Psoas muscle (tissue), 8 donors: Measurements from ENCODE around the gene GRB10. TPM values are rescaled to one million over a fixed set of nuclear protein-coding genes. Genes with fewer than 3 reads are reported as not detected.
A peak's percentile ranks its signal among the peaks of the same experiment; 100 is the strongest.

Experiments
- ATAC-seq, 4 donors: fragments of 200-7000 bp; cut with Tn5 transposase; one replicate each; pipeline ENCODE4 v1.9.1; 2020; ENCODE audit warnings: moderate library complexity in 3 of 4, mild to moderate bottlenecking in 2 of 4
- DNase-seq, 2 donors: peaks; one replicate each; pipeline ENCODE4 v3.0.0-alpha.2; 2020
- H3K27ac ChIP-seq: fragments of 200-600 bp; one replicate; pipeline ENCODE4 v1.8.0; 2022
- H3K27me3 ChIP-seq, 3 donors: fragments of 200-600 bp in 1 of 3; one replicate each; pipeline versions ENCODE4 v1.6.1 to v1.8.0; 2013 to 2022; ENCODE audit warnings: low read length in 2 of 3, mild to moderate bottlenecking in 2 of 3, moderate library complexity in 1 of 3; ENCODE audit not compliant: insufficient read depth in 3 of 3
- H3K36me3 ChIP-seq, 2 donors: fragments of 200-600 bp in 1 of 2; one replicate each; pipeline versions ENCODE4 v1.6.1 to v1.8.0; 2013 to 2022; ENCODE audit warnings: low read depth in 1 of 2, mild to moderate bottlenecking in 1 of 2, moderate library complexity in 1 of 2; ENCODE audit not compliant: insufficient read depth in 1 of 2
- H3K4me1 ChIP-seq: fragments of 200-600 bp; one replicate; pipeline ENCODE4 v1.8.0; 2022
- H3K4me3 ChIP-seq: fragments of 200-600 bp; one replicate; pipeline ENCODE4 v1.8.0; 2022; ENCODE audit warnings: mild to moderate bottlenecking
- H3K9me3 ChIP-seq: fragments of 200-600 bp; one replicate; pipeline ENCODE4 v1.8.0; 2022
- WGBS, 3 donors: extraction: QIAGEN DNeasy Blood & Tissue Kit; methylation state at CpG; one replicate each; pipeline versions ENCODE4 v1.1.6 to v1.1.7; 2013; 5-methylcytosine and 5-hydroxymethylcytosine counted together
- intact Hi-C, 2 donors: fragments of 100-400 bp; cut with DNase I; formaldehyde crosslinking; loops; one replicate each; pipeline versions ENCODE4 v1.11.0 to v1.14.2; 2022
- polyA plus RNA-seq, 3 donors: library from polyadenylated mRNA; stranded (reverse); fragments of 200-250 nt; gene quantifications; one replicate each; pipeline ENCODE4 v1.2.3, GENCODE V29; 2013
- total RNA-seq, 4 donors: library from RNA; stranded (reverse); fragmentation: NEBNext Ultra II Directional in 2 of 4; extraction: Animal tissue kit (Norgen Biotek cat#: 25700) in 2 of 4; gene quantifications; one replicate each; pipeline versions ENCODE4 v1.2.1 to v1.2.4, GENCODE V29; 2021 to 2023
- TF ChIP-seq, protein P1 (sequence below): fragments of 200-600 bp; IDR thresholded peaks from one replicate; pipeline ENCODE4 v1.8.0; 2022; ENCODE audit warnings: antibody characterized with exemption
- donor health status: healthy with polysubstance abuse.
- donor health status: DM: no; HTN: no; CAD: no; lungs with moderate emphysema.
- donor health status: Bipolar disorder and iron deficiency.
- donor health status: healthy.
- donor health status: DM: yes; HTN: yes; CAD: no.
- donor health status: DM: no; HTN: no; CAD: no.
- donor health status: DM: no; HTN: no; CAD: no.
- donor health status: DM: yes; HTN: yes; CAD: no.

GRB10 gene
- total and polyA plus RNA-seq, 7 donors = 25.8 to 72.7 (median 53.0) TPM

DNA sequence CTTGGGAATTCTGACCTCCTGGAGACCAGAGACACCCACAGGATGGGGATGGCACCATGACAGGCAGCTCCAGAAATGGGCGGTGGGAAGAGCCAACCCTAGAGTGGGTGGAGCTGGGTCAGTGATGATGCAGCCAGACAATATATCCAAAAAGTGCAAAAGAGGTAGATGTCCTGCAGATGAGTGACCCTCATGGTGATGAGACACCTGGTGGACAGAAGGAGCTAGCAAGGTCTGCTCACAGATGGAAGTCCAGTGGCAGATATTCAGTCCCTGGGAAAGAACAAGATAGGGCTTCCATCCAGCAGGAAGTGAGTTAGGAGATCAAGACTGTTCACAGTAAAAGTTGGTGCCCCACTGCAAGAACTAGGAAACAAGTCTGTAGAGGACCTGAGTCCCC, 19.2 kb upstream of the GRB10 start:
- TF ChIP-seq, protein P1, sequence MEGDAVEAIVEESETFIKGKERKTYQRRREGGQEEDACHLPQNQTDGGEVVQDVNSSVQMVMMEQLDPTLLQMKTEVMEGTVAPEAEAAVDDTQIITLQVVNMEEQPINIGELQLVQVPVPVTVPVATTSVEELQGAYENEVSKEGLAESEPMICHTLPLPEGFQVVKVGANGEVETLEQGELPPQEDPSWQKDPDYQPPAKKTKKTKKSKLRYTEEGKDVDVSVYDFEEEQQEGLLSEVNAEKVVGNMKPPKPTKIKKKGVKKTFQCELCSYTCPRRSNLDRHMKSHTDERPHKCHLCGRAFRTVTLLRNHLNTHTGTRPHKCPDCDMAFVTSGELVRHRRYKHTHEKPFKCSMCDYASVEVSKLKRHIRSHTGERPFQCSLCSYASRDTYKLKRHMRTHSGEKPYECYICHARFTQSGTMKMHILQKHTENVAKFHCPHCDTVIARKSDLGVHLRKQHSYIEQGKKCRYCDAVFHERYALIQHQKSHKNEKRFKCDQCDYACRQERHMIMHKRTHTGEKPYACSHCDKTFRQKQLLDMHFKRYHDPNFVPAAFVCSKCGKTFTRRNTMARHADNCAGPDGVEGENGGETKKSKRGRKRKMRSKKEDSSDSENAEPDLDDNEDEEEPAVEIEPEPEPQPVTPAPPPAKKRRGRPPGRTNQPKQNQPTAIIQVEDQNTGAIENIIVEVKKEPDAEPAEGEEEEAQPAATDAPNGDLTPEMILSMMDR = no peak
- ATAC-seq = peak in 3 of 4 donors; percentile 30 to 37 (median 36)
- no peak for DNase-seq

DNA sequence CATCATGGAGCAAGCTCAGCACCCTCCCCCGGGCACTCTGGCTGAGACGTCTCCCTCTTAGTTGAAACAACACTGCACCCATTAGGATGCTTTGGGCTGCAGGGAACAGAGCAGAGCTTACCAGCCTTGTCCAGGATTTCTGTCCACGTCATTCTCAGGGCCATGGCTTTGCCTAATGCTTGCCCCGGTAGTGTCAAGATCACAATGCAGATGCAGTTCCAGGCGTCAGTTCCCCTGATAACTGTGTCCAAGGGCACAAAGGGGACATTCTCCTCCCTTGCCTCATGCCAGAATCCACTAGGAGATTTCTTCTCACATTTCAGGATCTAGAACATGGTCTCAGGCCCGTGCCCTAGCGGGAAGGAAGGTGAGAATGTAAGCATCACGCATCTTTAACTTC, 17.2 kb upstream of the GRB10 start:
- ATAC-seq (peak in 2 of 4 donors; percentile 29 to 44), DNase-seq (no peak)
- Histone ChIP-seq H3K27ac (no peak overlapping the region), H3K4me3 (no peak overlapping the region), H3K9me3 (no peaks in the 10 kb centered on the region), H3K4me1 (no peaks in the 10 kb centered on the region), H3K36me3 (no peaks in the 10 kb centered on the region), H3K27me3 (no peaks in the 10 kb centered on the region)
- intact Hi-C loops = loop anchor here in 1 of 2 donors (5.0 to 10.0 kb wide), 3 partner anchors 145 to 325 kb away; no protein-coding TSS in a partner anchor
- 54 to 68% (median 62%) methylated on average over 8 of the region's 8 CpGs for WGBS, 3 donors
- TF ChIP-seq, protein P1 = no peak

More for the DNA sequence above, 19.2 kb upstream of the GRB10 start:
- H3K4me3 ChIP-seq = no peak overlapping the region
- intact Hi-C loops = no loop called here
- no peaks in the 10 kb centered on the region for H3K36me3 ChIP-seq
- no peak overlapping the region for H3K27ac ChIP-seq
- WGBS, 3 donors = 69 to 88% (median 86%) methylated on average over 1 of the region's 1 CpG
- H3K9me3 ChIP-seq = no peaks in the 10 kb centered on the region
- H3K27me3 ChIP-seq = no peaks in the 10 kb centered on the region
- no peaks in the 10 kb centered on the region for H3K4me1 ChIP-seq

DNA sequence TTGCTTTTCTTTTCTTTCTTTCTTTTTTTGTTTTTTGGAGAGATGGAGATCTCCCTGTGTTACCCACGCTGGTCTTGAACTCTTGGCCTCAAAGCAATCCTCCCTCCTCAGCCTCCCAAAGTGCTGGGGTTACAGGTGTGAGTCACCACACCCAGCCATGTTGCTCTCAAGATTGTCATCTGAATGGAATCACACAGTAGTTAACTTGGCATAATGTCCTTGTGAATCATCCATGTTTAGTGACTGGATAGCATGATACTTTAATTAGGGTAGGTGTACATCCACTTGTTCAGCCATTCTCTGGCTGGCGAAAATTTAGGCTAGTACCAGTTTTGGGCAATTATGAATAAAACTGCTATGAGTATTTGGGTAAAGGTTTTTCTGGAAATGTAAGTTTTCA, 15.4 kb upstream of the GRB10 start:
- Histone ChIP-seq H3K4me3 (no peak overlapping the region), H3K4me1 (peaks cover 3% of the 10 kb centered on the region), H3K27ac (no peak overlapping the region), H3K9me3 (no peaks in the 10 kb centered on the region), H3K36me3 (no peaks in the 10 kb centered on the region), H3K27me3 (no peaks in the 10 kb centered on the region)
- DNase-seq (no peak), ATAC-seq (no peak)
- WGBS, 3 donors = 91 to 93% (median 92%) methylated on average over 2 of the region's 2 CpGs
- TF ChIP-seq, protein P1 = no peak
- intact Hi-C loops = loop anchor here in 1 of 2 donors (5.0 to 10.0 kb wide), 3 partner anchors 143 to 327 kb away; no protein-coding TSS in a partner anchor

DNA sequence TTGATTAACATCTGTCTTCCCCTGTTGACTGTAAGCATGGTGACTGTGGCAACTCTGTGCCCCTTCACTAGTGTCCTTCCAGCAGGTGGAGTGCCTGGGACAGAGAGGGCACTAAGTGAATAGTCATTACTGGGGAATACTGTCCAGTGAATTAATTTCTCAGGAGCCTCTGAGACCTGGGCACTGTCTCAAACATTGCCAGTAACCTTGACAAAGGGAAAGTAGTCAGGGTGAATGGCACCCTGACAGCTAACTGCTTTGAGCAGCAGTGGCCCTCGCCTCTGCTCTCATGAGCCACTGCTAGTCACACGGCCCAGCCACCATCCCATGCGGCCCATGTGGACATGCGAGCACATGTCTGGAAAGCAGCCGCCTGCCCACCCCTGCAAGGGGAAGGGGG, 13.1 kb upstream of the GRB10 start:
- TF ChIP-seq, protein P1 = peak; percentile 46
- DNase-seq (no peak), ATAC-seq (peak in 2 of 4 donors; percentile 33 to 38)
- Histone ChIP-seq H3K36me3 (no peaks in the 10 kb centered on the region), H3K4me3 (no peak overlapping the region), H3K27me3 (no peaks in the 10 kb centered on the region), H3K4me1 (peaks cover 15% of the 10 kb centered on the region), H3K9me3 (no peaks in the 10 kb centered on the region), H3K27ac (no peak overlapping the region)
- intact Hi-C loops = loop anchor here in 1 of 2 donors (5.0 to 10.0 kb wide), 3 partner anchors 141 to 329 kb away; no protein-coding TSS in a partner anchor
- 89 to 97% (median 94%) methylated on average over 5 of the region's 5 CpGs for WGBS, 3 donors

DNA sequence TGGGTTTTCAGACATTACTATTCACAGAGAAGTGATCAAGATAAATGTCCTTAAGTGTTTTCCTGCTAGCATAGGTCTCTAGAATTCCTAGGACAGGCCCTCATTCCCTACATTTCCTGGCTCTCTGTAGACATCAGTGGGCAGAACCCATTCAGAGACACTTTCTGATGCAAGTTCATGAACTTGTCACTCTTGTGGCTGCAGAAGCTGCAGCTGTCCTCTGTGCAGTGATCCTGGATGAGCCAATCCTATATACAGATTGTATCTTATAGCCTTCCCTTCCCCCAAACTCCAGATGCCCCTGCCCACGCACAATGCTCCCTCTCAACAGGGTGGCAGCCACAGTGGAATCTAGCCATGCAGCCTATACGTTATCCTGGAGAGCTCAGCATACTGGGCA, 12.6 kb upstream of the GRB10 start:
- Histone ChIP-seq H3K36me3 (no peaks in the 10 kb centered on the region), H3K27me3 (no peaks in the 10 kb centered on the region), H3K9me3 (no peaks in the 10 kb centered on the region), H3K4me3 (no peak overlapping the region), H3K27ac (no peak overlapping the region), H3K4me1 (peaks cover 20% of the 10 kb centered on the region)
- TF ChIP-seq, protein P1 = no peak
- DNase-seq = no peak
- intact Hi-C loops = loop anchor here in 1 of 2 donors (5.0 to 10.0 kb wide), 3 partner anchors 140 to 330 kb away; no protein-coding TSS in a partner anchor
- ATAC-seq = no peak
- WGBS, 3 donors = 70 to 78% (median 74%) methylated on average over 2 of the region's 2 CpGs
